Peyer's patch (tissue), 4 donors: ENCODE measurements around the gene NIPBL. TPM values are rescaled to one million over a fixed set of nuclear protein-coding genes. Genes with fewer than 3 reads are reported as not detected.
"Not testable (repeated sequence)": the region's sequence is repeated elsewhere in the genome, so short reads cannot be mapped to it uniquely, and the experiment has no call there.

Source experiments
- DNase-seq, 3 donors: peaks; one replicate each; pipeline ENCODE4 v3.0.0-alpha.2; 2017 to 2019
- H3K27ac ChIP-seq, 4 donors: fragments of 200-600 bp; sonication (generic); one replicate each; pipeline ENCODE4 v1.5.1; 2016 to 2019
- H3K27me3 ChIP-seq, 2 donors: fragments of 200-600 bp; sonication (generic); one replicate each; pipeline ENCODE4 v1.5.1; 2019
- H3K36me3 ChIP-seq, 3 donors: fragments of 200-600 bp; sonication (generic); one replicate each; pipeline ENCODE4 v1.5.1; 2016 to 2019
- H3K4me1 ChIP-seq, 4 donors: fragments of 200-600 bp; sonication (generic); one replicate each; pipeline ENCODE4 v1.5.1; 2016 to 2019
- H3K4me3 ChIP-seq, 4 donors: fragments of 200-600 bp; sonication (generic); 1 replicate in 3 of 4; 2 replicates in 1 of 4; pipeline ENCODE4 v1.5.1; 2016 to 2019; ENCODE audit warnings: mild to moderate bottlenecking in 1 of 4
- H3K9me3 ChIP-seq, 4 donors: fragments of 200-600 bp; sonication (generic); one replicate each; pipeline ENCODE4 v1.5.1; 2016 to 2019; ENCODE audit warnings: mild to moderate bottlenecking in 1 of 4
- CTCF ChIP-seq, 6 experiments: fragments of 450-650 bp in 4 of 6; fragments of 200-600 bp in 2 of 6; sonication (generic) in 1 of 6; IDR thresholded peaks; one replicate each; pipeline ENCODE4 v1.5.1; 2017 to 2019; ENCODE audit warnings: antibody characterized with exemption in 6 of 6, mild to moderate bottlenecking in 3 of 6, moderate library complexity in 1 of 6
- POLR2A ChIP-seq, 2 donors: fragments of 450-650 bp; IDR thresholded peaks; one replicate each; pipeline ENCODE4 v1.5.1; 2017; ENCODE audit warnings: antibody characterized with exemption in 2 of 2, mild to moderate bottlenecking in 2 of 2, moderate library complexity in 2 of 2
- total RNA-seq, 4 donors: library from RNA; depleted of rRNA; stranded (reverse); fragments of >200 nt; gene quantifications; one replicate each; pipeline ENCODE4 v1.1.0, GENCODE V29; 2016

Gene NIPBL
- total RNA-seq, 4 donors from 2014 or later, result 48.7 to 109 (median 68.8) TPM

- Histone ChIP-seq H3K4me1 (peaks cover 0 to 25% (median 2%) of the 10 kb centered on the region in 4 donors), H3K9me3 (peaks cover 0 to 6% (median 0%) of the 10 kb centered on the region in 4 donors), H3K27me3 (no peaks in the 10 kb centered on the region), H3K4me3 (no peak overlapping the region), H3K36me3 (no peaks in the 10 kb centered on the region), H3K27ac (no peak overlapping the region)
- TF ChIP-seq CTCF (IDR thresholded peaks at IDR 0.05) (no peak), POLR2A (IDR thresholded peaks at IDR 0.05) (no peak)
- DNase-seq, result no peak
These were observed 213.7 kb downstream of the NIPBL start for GRCh38 chr5:37090123-37090726.

DNA sequence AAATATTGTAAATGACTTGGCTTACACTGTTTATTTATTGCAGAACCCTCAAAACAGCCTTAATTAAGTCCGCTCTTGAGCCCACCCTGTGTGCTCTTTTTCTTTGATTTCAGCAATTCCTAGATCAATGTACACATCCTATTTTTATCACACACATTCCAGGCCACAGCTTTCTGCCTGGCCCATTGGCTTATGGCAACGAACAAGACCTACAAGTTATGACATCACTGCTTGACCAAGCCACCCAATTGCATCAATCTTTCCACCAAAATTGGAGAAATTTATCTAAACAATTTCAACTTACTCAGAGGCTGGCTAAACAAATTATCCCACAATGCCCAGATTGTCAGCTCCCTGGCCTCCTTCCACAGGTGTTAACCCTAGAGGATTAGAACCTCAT, 214.2 kb downstream of the NIPBL start:
- Histone ChIP-seq H3K4me1 (peaks cover 0 to 25% (median 2%) of the 10 kb centered on the region in 4 donors), H3K27ac (no peak overlapping the region)
- TF ChIP-seq POLR2A (IDR thresholded peaks at IDR 0.05), result no peak
- no peak for TF ChIP-seq CTCF (IDR thresholded peaks at IDR 0.05)

DNA sequence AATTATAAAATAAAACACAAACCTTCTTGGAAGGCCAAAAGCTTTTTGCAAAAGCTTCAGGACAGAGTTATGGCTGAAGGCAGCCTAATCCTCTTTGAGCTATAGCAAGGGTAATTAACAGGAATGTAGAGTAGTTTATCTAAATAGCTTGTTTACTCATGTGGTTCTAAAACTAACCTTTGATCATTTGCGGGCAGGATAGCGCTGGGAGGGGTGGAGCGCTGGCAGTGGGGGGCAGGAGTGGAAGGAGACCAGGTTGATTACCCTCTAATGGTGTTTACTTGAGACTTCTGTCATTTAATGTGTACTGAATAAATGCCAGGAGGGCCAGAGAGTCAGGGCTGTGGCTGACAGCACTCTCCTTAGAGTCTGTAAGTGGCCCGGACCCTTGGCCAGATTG, 217.2 kb downstream of the NIPBL start:
- not testable (repeated sequence) for H3K27me3 ChIP-seq, H3K36me3 ChIP-seq, H3K9me3 ChIP-seq, H3K27ac ChIP-seq, H3K4me3 ChIP-seq
- DNase-seq, result peak in 1 of 3 donors; percentile 67
- peaks cover 0 to 13% (median under 1%) of the 10 kb centered on the region in 4 donors for H3K4me1 ChIP-seq

More for the DNA sequence above, 214.2 kb downstream of the NIPBL start:
- Histone ChIP-seq H3K36me3 (no peaks in the 10 kb centered on the region), H3K27me3 (no peaks in the 10 kb centered on the region), H3K9me3 (peaks cover 0 to 6% (median 0%) of the 10 kb centered on the region in 4 donors), H3K4me3 (no peak overlapping the region)
- DNase-seq, result no peak

GRCh38 chr5:37099267-37099666, 222.7 kb downstream of the NIPBL start:
- H3K9me3 ChIP-seq, H3K27me3 ChIP-seq, H3K36me3 ChIP-seq, H3K4me1 ChIP-seq, DNase-seq, H3K4me3 ChIP-seq, H3K27ac ChIP-seq: not testable (repeated sequence)

- Histone ChIP-seq H3K9me3 (no peaks in the 10 kb centered on the region), H3K27ac (no peak overlapping the region), H3K4me3 (no peak overlapping the region), H3K27me3 (no peaks in the 10 kb centered on the region), H3K36me3 (peaks cover 0 to 21% (median 0%) of the 10 kb centered on the region in 3 donors), H3K4me1 (no peaks in the 10 kb centered on the region)
- TF ChIP-seq POLR2A (IDR thresholded peaks at IDR 0.05) (no peak), CTCF (IDR thresholded peaks at IDR 0.05) (no peak)
- DNase-seq, result no peak
These were observed 226.7 kb downstream of the NIPBL start for GRCh38 chr5:37103302-37103701.

DNA sequence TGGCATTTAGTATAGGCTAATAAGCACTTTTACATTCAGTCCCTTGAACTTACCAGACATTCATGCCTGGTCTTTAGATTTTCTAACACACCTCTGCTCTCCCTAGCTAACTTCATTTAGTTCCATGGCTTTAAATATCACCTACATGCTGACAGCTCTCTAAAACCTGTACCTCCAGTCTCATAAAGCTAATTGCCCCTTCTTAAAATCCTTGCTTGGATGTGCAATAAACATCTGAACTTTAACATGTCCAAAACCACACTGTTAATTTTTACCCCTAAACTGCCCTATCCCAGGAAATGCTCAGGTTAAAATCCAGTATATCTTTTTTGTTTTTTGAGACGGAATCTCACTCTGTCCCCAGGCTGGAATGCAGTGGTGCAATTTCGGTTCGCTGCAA, 232.8 kb downstream of the NIPBL start:
- TF ChIP-seq CTCF (IDR thresholded peaks at IDR 0.05) (no peak), POLR2A (IDR thresholded peaks at IDR 0.05) (no peak)
- H3K27me3 ChIP-seq, result no peaks in the 10 kb centered on the region
- H3K36me3 ChIP-seq, result peaks cover 0 to 33% (median 0%) of the 10 kb centered on the region in 3 donors
- no peak for DNase-seq
- no peaks in the 10 kb centered on the region for H3K9me3 ChIP-seq
- peak overlapping the region in 1 of 4 donors; percentile 12 for H3K27ac ChIP-seq
- no peak overlapping the region for H3K4me3 ChIP-seq
- H3K4me1 ChIP-seq, result peaks cover 0 to 11% (median 0%) of the 10 kb centered on the region in 4 donors

DNA sequence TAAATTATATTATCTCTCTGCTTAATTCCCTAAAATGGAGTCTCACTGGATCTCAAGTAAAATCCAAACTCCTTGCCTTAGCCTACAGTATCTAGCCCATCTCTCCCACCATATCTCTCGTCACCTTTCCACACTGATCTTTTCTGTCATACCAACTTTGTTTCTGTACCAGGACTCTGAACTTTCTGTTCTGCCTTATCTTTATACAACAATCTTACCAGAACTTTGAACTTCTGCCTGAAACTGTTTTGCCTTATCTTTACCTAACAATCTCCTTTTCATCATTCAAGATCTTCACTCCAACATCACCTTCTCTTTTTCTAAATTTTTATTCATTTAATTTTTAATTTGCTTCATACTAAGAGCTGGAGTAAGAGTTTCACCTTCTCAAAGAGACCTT, 233.6 kb downstream of the NIPBL start:
- TF ChIP-seq POLR2A (IDR thresholded peaks at IDR 0.05), result no peak
- peak overlapping the region in 1 of 4 donors; percentile 38 for H3K27ac ChIP-seq
- DNase-seq, result no peak

More for the DNA sequence above, 233.6 kb downstream of the NIPBL start:
- Histone ChIP-seq H3K4me1 (peaks cover 0 to 11% (median 0%) of the 10 kb centered on the region in 4 donors), H3K27me3 (no peaks in the 10 kb centered on the region), H3K36me3 (peaks cover 0 to 34% (median 0%) of the 10 kb centered on the region in 3 donors), H3K9me3 (no peaks in the 10 kb centered on the region), H3K4me3 (no peak overlapping the region)
